Stimulated activated CD4-positive, alpha-beta T cell treated with anti-CD3 and anti-CD28 coated beads, Interleukin-1b, Interleukin-23, amount 100 ng/mL, for 24 hours (primary cell): ENCODE results near the gene OR1F1.

Experiments
- DNase-seq, 4 experiments: peaks; one replicate each; pipeline ENCODE4 v3.0.0-alpha.2; 2020; ENCODE audit warnings: low read depth in 4 of 4, low spot score in 1 of 4

OR1F1 gene

GRCh38 chr16:3246876-3247275, 58.9 kb downstream of the OR1F1 start:
- DNase-seq = no peak

- no peak for DNase-seq
Measured at GRCh38 chr16:3248596-3248995, 60.6 kb downstream of the OR1F1 start.

- DNase-seq = no peak
Measured at GRCh38 chr16:3249020-3249419, 61.0 kb downstream of the OR1F1 start.

GRCh38 chr16:3249451-3249850, 61.4 kb downstream of the OR1F1 start:
- DNase-seq = no peak

GRCh38 chr16:3252967-3253366, 65.0 kb downstream of the OR1F1 start:
- no peak for DNase-seq

- no peak for DNase-seq
Measured at GRCh38 chr16:3254309-3254708, 66.3 kb downstream of the OR1F1 start.
